Body of pancreas (tissue), 4 donors: ENCODE results near the gene SLC22A4. TPM values are rescaled to one million over a fixed set of nuclear protein-coding genes. Genes with fewer than 3 reads are reported as not detected.

Experiments
- ATAC-seq: fragments of 150-250 bp; one replicate; pipeline ENCODE4 v1.9.1; 2016
- DNase-seq, 4 donors: peaks; one replicate each; pipeline ENCODE4 v3.0.0-alpha.2; 2019
- H3K27ac ChIP-seq, 4 donors: fragments of 200-600 bp; sonication (generic); 1 replicate in 3 of 4; 2 replicates in 1 of 4; pipeline versions ENCODE4 v1.5.1 to v1.6.1; 2016 to 2019; ENCODE audit warnings: mild to moderate bottlenecking in 1 of 4, mixed read lengths in 1 of 4, moderate library complexity in 1 of 4
- H3K27me3 ChIP-seq, 2 donors: fragments of 200-600 bp; sonication (generic); one replicate each; pipeline ENCODE4 v1.6.0; 2016; ENCODE audit warnings: mild to moderate bottlenecking in 1 of 2
- H3K36me3 ChIP-seq, 2 donors: fragments of 200-600 bp; sonication (generic); replicated peaks in 1 of 2; 2 replicates each; pipeline ENCODE4 v1.5.1; 2016; ENCODE audit warnings: low read depth in 2 of 2; ENCODE audit not compliant: insufficient read depth in 1 of 2
- H3K4me1 ChIP-seq: fragments of 200-600 bp; sonication (generic); one replicate; pipeline ENCODE4 v1.6.0; 2016
- H3K4me3 ChIP-seq, 2 donors: fragments of 200-600 bp; sonication (generic); 1 replicate in 1 of 2; 2 replicates in 1 of 2; pipeline ENCODE4 v1.5.1; 2016 to 2019
- H3K9me3 ChIP-seq, 3 donors: fragments of 200-600 bp; sonication (generic); 1 replicate in 2 of 3; 2 replicates in 1 of 3; pipeline ENCODE4 v1.5.1; 2016
- POLR2A ChIP-seq, 3 donors: fragments of 450-650 bp; IDR thresholded peaks; one replicate each; pipeline ENCODE4 v1.6.1; 2016; ENCODE audit warnings: antibody characterized with exemption in 3 of 3, mild to moderate bottlenecking in 2 of 3
- WGBS, 2 donors: methylation state at CpG; one replicate each; pipeline ENCODE4 v1.1.5; 2017; 5-methylcytosine and 5-hydroxymethylcytosine counted together
- intact Hi-C: fragments of 100-400 bp; cut with DNase I; formaldehyde crosslinking; loops from one replicate; pipeline ENCODE4 v1.15.1; 2023
- microRNA-seq, 2 donors: library from miRNA; unstranded; fragments of <30 nt; microRNA quantifications; one replicate each; pipeline ENCODE4, GENCODE V29; 2016; ENCODE audit warnings: borderline number of aligned reads in 2 of 2, borderline replicate concordance in 2 of 2
- small RNA-seq: library from RNA; depleted of rRNA; stranded (forward); fragments of <200 nt; gene quantifications from one replicate; pipeline ENCODE3, GENCODE V24; 2016
- total RNA-seq, 2 donors: library from RNA; depleted of rRNA; stranded (reverse); fragments of >200 nt; gene quantifications; one replicate each; pipeline ENCODE4 v1.1.0, GENCODE V29; 2016
- TF ChIP-seq, protein P1 (sequence below), 7 experiments: fragments of 450-650 bp in 4 of 7; fragments of 200-600 bp in 3 of 7; sonication (generic) in 3 of 7; IDR thresholded peaks; one replicate each; pipeline ENCODE4 v1.5.1; 2016 to 2019; ENCODE audit warnings: antibody characterized with exemption in 7 of 7

Gene SLC22A4
- total RNA-seq, 2 donors from 2014 or later, result not detected

- intact Hi-C loops, result no loop called here
- Histone ChIP-seq H3K27ac (no peak overlapping the region), H3K9me3 (no peaks in the 10 kb centered on the region), H3K36me3 (peaks cover 0 to 17% of the 10 kb centered on the region in 2 donors), H3K4me1 (peaks cover 11% of the 10 kb centered on the region), H3K27me3 (no peaks in the 10 kb centered on the region), H3K4me3 (no peak overlapping the region)
- DNase-seq (no peak), ATAC-seq (no peak)
- WGBS, 2 donors, result 89 to 97% methylated on average over 5 to 6 of the region's 6 CpGs
- TF ChIP-seq, protein P1, sequence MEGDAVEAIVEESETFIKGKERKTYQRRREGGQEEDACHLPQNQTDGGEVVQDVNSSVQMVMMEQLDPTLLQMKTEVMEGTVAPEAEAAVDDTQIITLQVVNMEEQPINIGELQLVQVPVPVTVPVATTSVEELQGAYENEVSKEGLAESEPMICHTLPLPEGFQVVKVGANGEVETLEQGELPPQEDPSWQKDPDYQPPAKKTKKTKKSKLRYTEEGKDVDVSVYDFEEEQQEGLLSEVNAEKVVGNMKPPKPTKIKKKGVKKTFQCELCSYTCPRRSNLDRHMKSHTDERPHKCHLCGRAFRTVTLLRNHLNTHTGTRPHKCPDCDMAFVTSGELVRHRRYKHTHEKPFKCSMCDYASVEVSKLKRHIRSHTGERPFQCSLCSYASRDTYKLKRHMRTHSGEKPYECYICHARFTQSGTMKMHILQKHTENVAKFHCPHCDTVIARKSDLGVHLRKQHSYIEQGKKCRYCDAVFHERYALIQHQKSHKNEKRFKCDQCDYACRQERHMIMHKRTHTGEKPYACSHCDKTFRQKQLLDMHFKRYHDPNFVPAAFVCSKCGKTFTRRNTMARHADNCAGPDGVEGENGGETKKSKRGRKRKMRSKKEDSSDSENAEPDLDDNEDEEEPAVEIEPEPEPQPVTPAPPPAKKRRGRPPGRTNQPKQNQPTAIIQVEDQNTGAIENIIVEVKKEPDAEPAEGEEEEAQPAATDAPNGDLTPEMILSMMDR (IDR thresholded peaks at IDR 0.05), result no peak
- no peak for TF ChIP-seq POLR2A (IDR thresholded peaks at IDR 0.05)
These were observed 99.0 kb downstream of the SLC22A4 start for GRCh38 chr5:132392978-132393825.

Small RNAs within 50 kb of the gene (microRNA-seq; reads per million reads assigned to microRNA genes)
- 0.90 to 0.93 reads per million in 2 donors for gene MIR3936

Small RNAs within 50 kb of the gene (small RNA-seq; reads per million reads assigned to genes)
- not detected for gene MIR3936

Other genes starting within 250 kb of the SLC22A4 start
- not detected for gene IL3, start 233.7 kb upstream of the SLC22A4 start, total RNA-seq
- gene CSF2, start 220.6 kb upstream of the SLC22A4 start, total RNA-seq, result not detected
- 10 to 100 TPM; 32.3 to 57.9 TPM for gene P4HA2, start 66.5 kb upstream of the SLC22A4 start, total RNA-seq
- 1 to 10 TPM; 4.2 to 4.3 TPM for gene PDLIM4, start 36.7 kb upstream of the SLC22A4 start, total RNA-seq
- gene SLC22A5, start 75.3 kb downstream of the SLC22A4 start, total RNA-seq, result 10 to 100 TPM; 21.3 to 30.3 TPM
- gene IRF1, start 196.4 kb downstream of the SLC22A4 start, total RNA-seq, result 10 to 100 TPM; 12.2 to 15.5 TPM
- gene IL5, start 249.1 kb downstream of the SLC22A4 start, total RNA-seq, result not detected